Hepatocyte (in vitro differentiated cells): ENCODE results near the gene VGF. TPM values are rescaled to one million over a fixed set of nuclear protein-coding genes. Genes with fewer than 3 reads are reported as not detected.
A peak's percentile ranks its signal among the peaks of the same experiment; 100 is the strongest.

Experiments
- DNase-seq: peaks from one replicate; pipeline ENCODE4 v3.0.0-alpha.2; 2016; ENCODE audit warnings: low spot score
- H2AFZ ChIP-seq: fragments of 200-600 bp; sonication (generic); 2 replicates; pipeline ENCODE4 v1.6.0; 2016; ENCODE audit warnings: antibody characterized with exemption, mild to moderate bottlenecking
- H3K27ac ChIP-seq: fragments of 200-600 bp; sonication (generic); 2 replicates; pipeline ENCODE4 v1.5.1; 2016; ENCODE audit warnings: mild to moderate bottlenecking
- H3K27me3 ChIP-seq: fragments of 200-600 bp; sonication (generic); 2 replicates; pipeline ENCODE4 v1.6.1; 2016
- H3K36me3 ChIP-seq: fragments of 200-600 bp; sonication (generic); replicated peaks from 2 replicates; pipeline ENCODE4 v1.5.1; 2016; ENCODE audit warnings: low read depth; ENCODE audit not compliant: insufficient read depth
- H3K4me1 ChIP-seq: fragments of 200-600 bp; sonication (generic); 2 replicates; pipeline ENCODE4 v1.5.1; 2016; ENCODE audit warnings: mild to moderate bottlenecking, moderate library complexity; ENCODE audit not compliant: insufficient read depth
- H3K4me2 ChIP-seq: fragments of 200-600 bp; sonication (generic); 2 replicates; pipeline ENCODE4 v1.6.0; 2016
- H3K4me3 ChIP-seq: fragments of 200-600 bp; sonication (generic); 2 replicates; pipeline ENCODE4 v1.5.1; 2016; ENCODE audit warnings: mild to moderate bottlenecking
- H3K79me2 ChIP-seq: fragments of 200-600 bp; sonication (generic); 2 replicates; pipeline ENCODE4 v1.6.0; 2017; ENCODE audit warnings: mild to moderate bottlenecking
- H3K9me2 ChIP-seq: fragments of 200-600 bp; sonication (generic); replicated peaks from 2 replicates; pipeline ENCODE4 v1.6.0; 2017; ENCODE audit warnings: mild to moderate bottlenecking; ENCODE audit not compliant: insufficient read depth
- H3K9me3 ChIP-seq: fragments of 200-600 bp; sonication (generic); 2 replicates; pipeline ENCODE4 v1.5.1; 2016; ENCODE audit warnings: low read depth, mild to moderate bottlenecking
- H4K20me1 ChIP-seq: fragments of 200-600 bp; sonication (generic); 2 replicates; pipeline ENCODE4 v1.6.0; 2016; ENCODE audit warnings: mild to moderate bottlenecking; ENCODE audit not compliant: insufficient read depth, poor library complexity, severe bottlenecking
- EZH2 ChIP-seq: fragments of 200-600 bp; sonication (generic); IDR thresholded peaks from 2 replicates; pipeline ENCODE4 v1.6.1; 2016; ENCODE audit warnings: antibody characterized with exemption, mild to moderate bottlenecking, borderline replicate concordance
- EZH2phosphoT487 ChIP-seq: fragments of 200-600 bp; sonication (generic); IDR thresholded peaks from one replicate; pipeline ENCODE4 v1.6.1; 2018; ENCODE audit warnings: antibody characterized with exemption, mild to moderate bottlenecking, low read depth, moderate library complexity; ENCODE audit not compliant: unreplicated experiment, severe bottlenecking
- WGBS: methylation state at CpG from one replicate; pipeline ENCODE4 v1.1.6; 2016; ENCODE audit warnings: low lambda C conversion rate; ENCODE audit errors: missing lambda C conversion rate; 5-methylcytosine and 5-hydroxymethylcytosine counted together
- polyA plus RNA-seq: library from polyadenylated mRNA; unstranded; fragments of >200 nt; fragmentation: Nextera tagmentation; extraction: Ambion mirVana; gene quantifications from 2 replicates; pipeline ENCODE4 v1.2.1, GENCODE V29; 2016
- total RNA-seq: library from RNA; depleted of rRNA; stranded (reverse); fragments of >200 nt; gene quantifications from 2 replicates; pipeline ENCODE4 v1.2.3, GENCODE V29; 2014
- TF ChIP-seq, protein P1 (sequence below): fragments of 200-600 bp; sonication (generic); IDR thresholded peaks from 2 replicates; pipeline ENCODE4 v1.5.1; 2016; ENCODE audit warnings: antibody characterized with exemption, mild to moderate bottlenecking; ENCODE audit not compliant: poor library complexity

VGF gene
- total RNA-seq (0.30 and 0.32 TPM in 2 replicates), polyA plus RNA-seq (0.19 and 0.80 TPM in 2 replicates)

DNA sequence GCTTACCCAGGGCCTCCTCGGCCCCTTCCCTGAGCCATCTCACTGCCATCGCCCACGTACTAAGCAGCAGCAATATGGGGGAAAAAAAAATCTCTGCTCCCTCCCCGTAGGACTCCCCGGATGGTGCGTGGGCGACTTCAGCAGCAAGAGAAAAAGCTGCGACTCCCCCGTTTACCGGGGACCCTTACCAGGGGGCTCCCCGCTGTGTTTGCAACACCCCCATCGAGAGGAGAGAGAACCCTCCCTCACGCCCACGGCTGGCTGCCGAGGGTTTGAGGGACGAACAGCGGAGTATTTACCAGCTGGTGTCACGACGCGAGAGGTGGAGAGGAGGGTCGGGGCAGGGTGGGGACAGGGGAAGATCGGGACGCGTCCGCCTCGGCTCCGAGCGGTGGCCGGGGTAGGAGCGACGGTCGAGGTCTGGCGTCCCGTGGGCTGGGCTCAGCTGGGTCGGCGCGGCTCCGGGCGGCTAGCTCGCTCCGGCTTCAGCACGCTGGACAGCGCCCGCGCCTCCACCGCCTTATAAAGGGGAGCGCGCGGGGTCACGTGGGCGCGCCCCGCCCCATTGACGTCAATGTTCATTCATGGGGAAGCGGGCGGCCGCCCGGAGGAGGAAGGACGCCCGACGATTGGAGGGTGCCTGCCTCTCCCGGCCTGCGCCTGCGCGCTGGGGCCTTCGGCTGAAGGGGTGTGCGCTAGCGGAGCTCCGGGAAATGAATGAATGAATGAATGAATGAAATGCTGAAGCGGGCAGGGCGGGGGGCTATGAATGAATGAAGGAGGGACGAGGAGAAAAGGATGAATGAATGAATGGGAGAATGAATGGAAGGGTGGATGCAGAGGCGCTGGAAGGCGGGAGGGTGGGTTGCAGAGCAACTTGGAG lies at the start of gene VGF:
Gene VGF (minus strand): TSS at position 495 of the 883 bp plus-strand sequence. CDS start 726 bp downstream, outside the sequence.
- peaks cover 74% of the 10 kb centered on the region for H3K27me3 ChIP-seq
- 3% methylated on average over 51 of the region's 74 CpGs for WGBS

DNA sequence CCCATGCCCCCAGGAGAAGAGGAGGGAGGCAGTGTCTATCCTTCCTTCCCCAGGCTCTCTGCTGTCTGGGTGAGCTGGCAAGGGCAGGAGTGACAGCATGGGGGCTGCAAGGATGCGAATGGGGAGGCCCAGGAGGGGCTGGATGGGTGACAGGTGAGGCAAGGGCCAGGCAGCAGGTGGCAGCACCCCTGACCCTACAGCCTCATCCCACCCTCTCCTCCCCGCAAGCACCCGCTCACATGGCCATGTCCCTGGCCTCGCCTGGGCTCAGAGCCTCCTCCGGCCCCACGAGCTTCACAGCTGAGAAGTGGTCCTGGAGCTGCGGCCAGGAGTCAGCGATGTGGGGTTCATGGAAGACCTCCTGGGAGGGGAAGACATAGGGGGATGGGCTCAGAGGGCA lies 46.6 kb upstream of the VGF start:
- Histone ChIP-seq H3K27ac (no peak overlapping the region), H3K4me3 (no peak overlapping the region), H3K36me3 (no peaks in the 10 kb centered on the region), H4K20me1 (no peaks in the 10 kb centered on the region), H3K79me2 (peaks cover 18% of the 10 kb centered on the region), H3K4me1 (peaks cover 8% of the 10 kb centered on the region), H2AFZ (no peak overlapping the region), H3K9me2 (no peaks in the 10 kb centered on the region), H3K4me2 (no peak overlapping the region), H3K9me3 (no peaks in the 10 kb centered on the region), H3K27me3 (no peaks in the 10 kb centered on the region)
- 96% methylated on average over 8 of the region's 8 CpGs for WGBS
- TF ChIP-seq EZH2phosphoT487 (no peak), EZH2 (no peak)
- TF ChIP-seq, protein P1, sequence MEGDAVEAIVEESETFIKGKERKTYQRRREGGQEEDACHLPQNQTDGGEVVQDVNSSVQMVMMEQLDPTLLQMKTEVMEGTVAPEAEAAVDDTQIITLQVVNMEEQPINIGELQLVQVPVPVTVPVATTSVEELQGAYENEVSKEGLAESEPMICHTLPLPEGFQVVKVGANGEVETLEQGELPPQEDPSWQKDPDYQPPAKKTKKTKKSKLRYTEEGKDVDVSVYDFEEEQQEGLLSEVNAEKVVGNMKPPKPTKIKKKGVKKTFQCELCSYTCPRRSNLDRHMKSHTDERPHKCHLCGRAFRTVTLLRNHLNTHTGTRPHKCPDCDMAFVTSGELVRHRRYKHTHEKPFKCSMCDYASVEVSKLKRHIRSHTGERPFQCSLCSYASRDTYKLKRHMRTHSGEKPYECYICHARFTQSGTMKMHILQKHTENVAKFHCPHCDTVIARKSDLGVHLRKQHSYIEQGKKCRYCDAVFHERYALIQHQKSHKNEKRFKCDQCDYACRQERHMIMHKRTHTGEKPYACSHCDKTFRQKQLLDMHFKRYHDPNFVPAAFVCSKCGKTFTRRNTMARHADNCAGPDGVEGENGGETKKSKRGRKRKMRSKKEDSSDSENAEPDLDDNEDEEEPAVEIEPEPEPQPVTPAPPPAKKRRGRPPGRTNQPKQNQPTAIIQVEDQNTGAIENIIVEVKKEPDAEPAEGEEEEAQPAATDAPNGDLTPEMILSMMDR, result no peak
- DNase-seq, result no peak

More for the DNA sequence above, at the start of gene VGF:
- H3K36me3 ChIP-seq, result no peaks in the 10 kb centered on the region
- no peaks in the 10 kb centered on the region for H3K9me3 ChIP-seq
- peaks cover 25% of the 10 kb centered on the region for H3K4me1 ChIP-seq
- H3K4me3 ChIP-seq, result peak within 1 kb of the TSS; percentile 1
- peak within 1 kb of the TSS; percentile 74 for H3K4me2 ChIP-seq
- DNase-seq, result peak; percentile 97
- H3K27ac ChIP-seq, result no peak within 1 kb of the TSS
- H4K20me1 ChIP-seq, result peaks cover 12% of the 10 kb centered on the region
- H2AFZ ChIP-seq, result no peak within 1 kb of the TSS
- no peaks in the 10 kb centered on the region for H3K79me2 ChIP-seq
- no peaks in the 10 kb centered on the region for H3K9me2 ChIP-seq
- TF ChIP-seq EZH2, result no peak

DNA sequence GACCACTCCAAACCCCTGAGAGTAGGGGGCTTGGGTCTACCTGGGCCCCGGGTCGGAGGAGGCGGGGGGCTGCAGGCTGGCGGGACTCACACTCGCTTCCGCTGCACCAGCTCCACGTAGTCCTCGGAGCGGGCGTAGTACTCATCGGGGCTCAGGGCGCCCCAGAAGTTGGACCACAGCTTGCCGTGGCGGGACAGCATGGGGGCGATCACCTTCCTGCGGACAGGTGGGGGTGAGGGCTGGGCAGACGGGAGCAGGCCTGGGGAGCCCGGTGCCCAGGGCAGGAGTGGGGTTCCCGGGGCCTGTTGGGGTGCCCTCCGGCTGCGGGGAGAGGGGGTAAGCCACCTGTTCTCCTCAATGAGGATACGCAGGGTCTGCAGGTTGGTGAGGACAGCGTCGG lies 46.1 kb upstream of the VGF start:
- H2AFZ ChIP-seq, result no peak overlapping the region
- no peak for DNase-seq
- no peaks in the 10 kb centered on the region for H3K9me3 ChIP-seq
- no peak overlapping the region for H3K4me2 ChIP-seq
- no peak overlapping the region for H3K4me3 ChIP-seq
- TF ChIP-seq EZH2phosphoT487 (no peak), EZH2 (no peak)
- TF ChIP-seq, protein P1, result no peak
- no peak overlapping the region for H3K27ac ChIP-seq
- no peaks in the 10 kb centered on the region for H4K20me1 ChIP-seq
- peaks cover 13% of the 10 kb centered on the region for H3K79me2 ChIP-seq
- no peaks in the 10 kb centered on the region for H3K36me3 ChIP-seq
- H3K4me1 ChIP-seq, result peaks cover 6% of the 10 kb centered on the region
- H3K9me2 ChIP-seq, result no peaks in the 10 kb centered on the region
- no peaks in the 10 kb centered on the region for H3K27me3 ChIP-seq
- 98% methylated on average over 21 of the region's 24 CpGs for WGBS

DNA sequence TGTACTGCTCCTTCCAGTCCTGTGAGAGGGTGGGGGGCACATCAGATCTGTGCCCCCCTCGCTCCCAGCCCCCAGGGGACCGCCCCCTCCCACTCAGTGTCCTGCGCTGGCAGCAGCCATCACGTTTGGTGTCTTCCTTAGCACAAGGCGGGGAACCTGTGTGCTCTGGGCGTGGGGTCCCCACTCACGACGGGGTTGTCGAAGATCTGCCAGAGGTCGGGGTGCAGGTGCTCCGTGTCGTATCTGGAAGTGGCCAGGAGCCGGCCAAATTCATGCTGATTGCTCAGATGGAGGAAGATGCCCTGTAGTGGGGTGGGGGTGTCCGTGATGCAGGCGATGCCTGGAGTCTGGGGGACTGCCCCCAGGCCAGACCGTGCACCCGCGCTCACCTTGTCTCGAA lies 44.8 kb upstream of the VGF start:
- no peak overlapping the region for H3K27ac ChIP-seq
- H3K4me2 ChIP-seq, result no peak overlapping the region
- no peaks in the 10 kb centered on the region for H3K79me2 ChIP-seq
- no peaks in the 10 kb centered on the region for H4K20me1 ChIP-seq
- H3K4me1 ChIP-seq, result no peaks in the 10 kb centered on the region
- no peaks in the 10 kb centered on the region for H3K9me2 ChIP-seq
- 100% methylated on average over 17 of the region's 19 CpGs for WGBS
- H3K27me3 ChIP-seq, result no peaks in the 10 kb centered on the region
- no peaks in the 10 kb centered on the region for H3K36me3 ChIP-seq
- H2AFZ ChIP-seq, result no peak overlapping the region
- no peaks in the 10 kb centered on the region for H3K9me3 ChIP-seq
- DNase-seq, result no peak
- no peak for TF ChIP-seq EZH2phosphoT487
- H3K4me3 ChIP-seq, result no peak overlapping the region
